Measurements from ENCODE around the gene BORCS8. TPM values are rescaled to one million over a fixed set of nuclear protein-coding genes. Genes with fewer than 3 reads are reported as not detected.
A peak's percentile ranks its signal among the peaks of the same experiment; 100 is the strongest.
"Not testable (repeated sequence)": the region's sequence is repeated elsewhere in the genome, so short reads cannot be mapped to it uniquely, and the experiment has no call there.

The BORCS8 gene
- 9.6 and 11.2 TPM in 2 replicates for total RNA-seq (2014; rRNA removed; shearing (Covaris generic))
- 19.8 and 55.2 TPM in 2 replicates for polyA plus RNA-seq (2014; cell fraction: nucleus; rRNA removed)

DNA sequence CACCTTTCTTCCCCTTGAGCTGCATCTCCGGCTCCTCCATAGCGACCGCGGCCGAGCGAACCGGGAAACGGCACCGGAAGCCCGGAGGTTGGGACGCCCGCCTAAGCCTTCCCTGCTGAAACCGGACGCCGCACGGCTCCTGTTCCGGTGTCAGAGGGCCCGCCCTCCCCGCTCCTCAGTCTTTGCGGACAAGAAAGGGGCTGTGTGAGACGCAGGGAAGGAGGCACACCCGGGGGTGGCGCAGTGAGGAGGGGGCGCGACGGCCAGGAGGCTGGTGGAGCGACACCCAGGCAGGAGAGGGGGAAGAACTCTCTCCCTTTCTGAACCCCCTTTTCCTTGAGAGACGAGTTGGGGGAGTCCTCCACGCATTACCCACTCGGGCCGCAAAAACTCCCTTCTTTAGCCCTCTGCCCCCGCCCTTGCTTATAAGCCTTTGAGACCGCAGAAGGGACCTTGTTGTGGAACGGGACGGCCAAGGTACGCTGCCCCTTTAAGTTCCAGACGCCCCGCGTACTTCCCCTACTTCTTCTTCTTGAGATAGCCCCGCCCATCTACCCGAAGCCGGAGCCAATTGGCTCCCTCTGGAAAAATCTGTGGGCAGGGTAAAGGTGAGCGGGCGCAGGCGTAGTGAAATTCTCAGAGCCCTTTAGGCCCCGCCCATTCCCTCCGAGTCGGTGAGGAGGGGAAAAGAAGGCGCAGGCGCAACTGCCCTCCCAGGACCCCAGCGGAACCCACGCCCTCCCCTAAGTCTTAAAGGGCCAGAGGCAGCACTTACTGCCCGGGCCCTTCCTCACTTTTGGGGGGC, at the start of gene BORCS8, which contains the start of gene RFXANK:
Gene BORCS8, minus strand, starts transcription at position 75 of the 805 bp plus-strand sequence. Its CDS starts 35 bp downstream, at position 40.
Gene RFXANK, plus strand, starts transcription at position 181 of the 805 bp plus-strand sequence. CDS start 1,689 bp downstream, outside the sequence.
- DNase-seq (ENCODE audit: extremely low read depth, low read depth), result peak; percentile 97

DNA sequence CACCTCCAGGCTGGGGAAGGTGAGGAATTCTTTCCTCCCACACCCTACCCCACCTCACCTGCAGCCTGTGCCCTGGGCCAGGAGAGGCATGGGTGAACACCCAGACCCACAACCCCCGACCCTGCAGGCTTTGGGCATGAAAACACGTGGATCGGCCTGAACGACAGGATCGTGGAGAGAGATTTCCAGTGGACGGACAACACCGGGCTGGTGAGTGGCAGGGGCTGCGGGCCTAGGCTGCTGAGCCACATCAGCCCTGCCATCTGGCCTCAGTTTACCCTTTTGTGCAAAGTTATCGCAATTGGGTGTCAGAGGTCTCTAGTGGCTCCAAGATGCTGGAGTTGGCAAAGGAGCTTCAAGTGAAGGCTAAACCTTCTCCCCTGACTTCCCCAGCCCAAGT, 48.5 kb upstream of the BORCS8 start:
- DNase-seq (ENCODE audit: extremely low read depth, low read depth), result no peak

DNA sequence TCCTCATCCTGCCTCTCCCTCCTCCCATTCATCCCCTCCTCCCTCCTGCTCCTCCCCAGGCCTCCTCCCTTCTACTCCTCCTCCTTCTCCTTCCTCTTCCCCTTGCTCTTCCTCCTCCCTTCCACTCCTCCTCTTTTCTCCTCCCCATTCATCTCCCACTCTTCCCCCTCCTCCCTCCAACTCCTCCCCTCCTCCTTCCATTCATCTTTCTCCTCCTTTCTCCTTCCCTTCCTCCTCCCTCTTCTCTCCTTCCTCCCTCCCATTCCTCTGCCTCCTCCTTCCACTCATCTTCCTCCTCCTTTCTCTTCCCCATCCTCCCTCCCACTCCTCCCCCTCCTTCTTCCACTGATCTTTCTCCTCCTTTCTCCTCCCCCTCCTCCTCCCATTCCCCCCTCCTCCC, 47.7 kb upstream of the BORCS8 start:
- no peak for DNase-seq (ENCODE audit: extremely low read depth, low read depth)

DNA sequence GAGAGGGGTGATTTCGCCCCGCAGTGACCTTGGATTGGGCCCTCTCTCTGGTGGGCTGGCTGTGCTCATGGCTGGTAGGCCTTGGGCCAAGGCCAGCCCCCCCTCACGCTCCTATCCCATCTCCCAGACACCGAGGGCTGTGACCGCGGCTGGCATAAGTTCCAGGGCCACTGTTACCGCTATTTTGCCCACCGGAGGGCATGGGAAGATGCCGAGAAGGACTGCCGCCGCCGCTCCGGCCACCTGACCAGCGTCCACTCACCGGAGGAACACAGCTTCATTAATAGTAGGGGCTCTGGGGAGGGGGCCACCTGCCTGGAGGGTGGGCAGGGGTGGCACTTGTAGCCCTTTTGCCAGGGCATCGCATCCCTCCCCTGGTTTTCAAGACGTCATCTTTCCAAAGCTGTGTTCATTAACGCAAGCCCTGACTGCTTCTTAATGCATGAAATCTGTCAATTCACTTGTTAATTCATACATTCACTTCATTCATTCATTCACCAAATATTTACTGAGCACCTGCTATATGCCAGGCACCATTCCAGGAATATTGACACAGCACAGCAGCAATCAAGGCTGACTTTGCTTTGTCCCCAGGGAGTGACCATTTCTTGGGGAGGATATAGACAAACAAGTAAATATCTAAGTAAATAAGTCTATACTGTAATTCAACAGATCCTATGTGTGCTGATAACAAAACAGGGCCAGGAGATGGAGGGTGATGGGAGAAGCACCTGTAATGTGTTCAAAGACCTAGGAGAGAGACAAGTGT, 46.4 kb upstream of the BORCS8 start:
- no peak for DNase-seq (ENCODE audit: extremely low read depth, low read depth)

DNA sequence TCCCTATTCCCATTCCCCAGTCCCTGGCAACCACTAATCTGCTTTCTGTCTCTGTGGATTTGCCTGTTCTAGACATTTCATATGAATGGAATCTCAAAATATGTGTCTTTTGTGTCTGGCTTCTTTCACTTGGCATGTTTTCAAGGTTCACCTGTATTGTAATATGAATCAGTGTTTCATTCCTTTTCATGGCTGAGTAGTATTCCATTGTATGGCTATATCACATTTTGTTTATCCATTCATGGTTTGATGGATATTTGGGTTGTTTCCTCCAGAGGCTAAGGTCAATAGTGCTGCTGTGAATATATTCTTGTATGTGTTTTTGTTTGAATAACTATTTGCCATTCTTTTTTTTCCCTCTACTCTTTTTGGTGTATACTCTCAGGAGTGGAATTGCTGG, 44.2 kb upstream of the BORCS8 start:
- no peak for DNase-seq (ENCODE audit: extremely low read depth, low read depth)

DNA sequence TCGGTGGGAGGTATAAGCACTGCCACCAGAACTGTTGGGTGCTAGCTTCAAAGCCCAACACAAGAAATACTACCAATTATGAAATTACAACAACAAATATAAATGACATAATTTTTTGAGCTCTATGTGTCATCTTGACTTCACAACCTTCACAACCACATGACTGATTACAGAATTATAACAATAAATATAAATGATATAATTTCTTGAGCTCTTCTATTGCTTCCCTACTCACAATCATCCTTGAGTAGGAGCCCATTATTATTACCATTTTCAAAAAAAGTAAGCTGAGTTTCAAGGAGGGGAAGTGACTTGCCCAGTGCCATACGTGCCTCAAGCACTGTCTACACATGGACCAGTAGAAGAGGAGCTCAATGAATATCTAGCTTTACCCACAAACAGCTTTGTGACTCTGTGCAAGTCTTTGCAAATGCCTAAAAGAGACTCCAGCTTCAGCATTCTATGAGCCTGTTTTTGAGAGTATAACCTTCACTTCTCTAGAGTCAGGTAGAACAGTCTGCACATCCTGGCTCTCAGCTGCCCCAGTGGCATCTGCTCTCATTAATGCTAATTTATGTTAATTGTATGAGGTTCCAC, 42.4 kb upstream of the BORCS8 start:
- no peak for DNase-seq (ENCODE audit: extremely low read depth, low read depth)

DNA sequence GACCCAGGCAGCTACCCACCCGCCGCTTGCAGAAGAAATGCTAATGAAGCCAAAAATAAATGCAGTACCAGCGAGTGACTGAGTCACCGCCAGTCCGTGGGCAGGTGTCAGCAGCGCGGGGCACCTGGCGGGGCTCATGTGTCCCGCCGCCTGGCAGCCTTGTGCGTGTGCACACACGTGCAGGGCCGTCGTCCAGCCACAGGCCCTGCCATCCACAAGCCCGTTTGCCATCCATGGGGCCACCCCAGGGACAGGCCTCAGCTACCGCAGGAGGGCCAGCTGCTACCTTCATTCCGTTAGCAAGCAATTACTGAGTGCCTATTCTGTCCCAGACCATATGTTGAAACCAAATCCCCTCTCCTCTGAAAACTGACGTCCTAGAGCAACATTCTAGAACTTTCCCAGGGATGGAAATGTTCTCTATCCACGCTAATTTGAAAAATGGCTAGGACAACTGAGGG, 40.3 kb upstream of the BORCS8 start:
- DNase-seq (ENCODE audit: extremely low read depth, low read depth), result no peak

DNA sequence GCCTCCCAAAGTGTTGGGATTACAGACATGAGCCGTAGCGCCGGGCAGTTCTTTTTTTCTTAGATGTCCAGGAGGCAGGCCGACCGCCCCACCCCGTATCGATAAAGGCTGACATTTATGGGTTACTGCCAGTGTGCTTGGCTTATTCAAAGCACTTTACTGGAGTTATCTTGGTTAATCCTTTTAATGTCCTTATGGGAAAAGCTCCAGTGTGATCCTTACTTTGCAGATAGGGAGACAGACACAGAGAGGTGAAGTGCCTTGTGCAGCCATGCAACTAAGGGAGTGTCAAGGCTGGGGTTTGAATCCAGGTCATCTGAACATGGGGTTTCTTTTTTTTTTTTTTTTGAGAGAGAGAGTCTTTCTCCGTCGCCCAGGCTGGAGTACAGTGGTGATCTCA, 39.0 kb upstream of the BORCS8 start:
- no peak for DNase-seq (ENCODE audit: extremely low read depth, low read depth)

DNA sequence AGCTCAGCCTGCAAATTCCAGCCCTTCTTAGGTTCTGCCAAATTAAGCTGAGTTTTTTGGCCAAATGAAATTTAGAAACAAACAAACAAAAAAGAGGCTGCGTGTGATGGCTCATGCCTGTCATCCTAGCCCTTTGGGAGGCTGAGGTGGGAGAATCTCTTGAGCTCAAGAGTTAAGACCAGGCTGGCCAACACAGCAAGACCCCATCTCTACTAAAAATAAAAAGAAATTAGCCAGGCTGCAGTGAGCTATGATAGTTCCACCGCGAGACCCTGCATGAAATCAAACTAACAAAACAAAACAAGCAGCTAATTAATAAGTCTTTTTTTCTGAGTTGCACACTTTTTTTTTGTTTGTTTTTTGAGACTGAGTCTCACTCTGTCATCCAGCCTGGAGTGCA, 37.7 kb upstream of the BORCS8 start:
- DNase-seq (ENCODE audit: extremely low read depth, low read depth), result no peak

DNA sequence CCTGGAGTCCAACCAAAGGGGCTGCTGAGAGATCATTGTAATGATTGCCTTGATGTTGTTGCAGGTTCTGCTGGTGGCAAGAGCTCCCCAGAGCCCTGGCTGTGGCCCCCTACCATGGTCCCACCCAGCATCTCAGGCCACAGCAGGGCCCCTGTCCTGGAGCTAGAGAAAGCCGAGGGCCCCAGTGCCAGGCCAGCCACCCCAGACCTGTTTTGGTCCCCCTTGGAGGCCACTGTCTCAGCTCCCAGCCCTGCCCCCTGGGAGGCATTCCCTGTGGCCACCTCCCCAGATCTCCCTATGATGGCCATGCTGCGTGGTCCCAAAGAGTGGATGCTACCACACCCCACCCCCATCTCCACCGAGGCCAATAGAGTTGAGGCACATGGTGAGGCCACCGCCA, 35.3 kb upstream of the BORCS8 start:
- no peak for DNase-seq (ENCODE audit: extremely low read depth, low read depth)

DNA sequence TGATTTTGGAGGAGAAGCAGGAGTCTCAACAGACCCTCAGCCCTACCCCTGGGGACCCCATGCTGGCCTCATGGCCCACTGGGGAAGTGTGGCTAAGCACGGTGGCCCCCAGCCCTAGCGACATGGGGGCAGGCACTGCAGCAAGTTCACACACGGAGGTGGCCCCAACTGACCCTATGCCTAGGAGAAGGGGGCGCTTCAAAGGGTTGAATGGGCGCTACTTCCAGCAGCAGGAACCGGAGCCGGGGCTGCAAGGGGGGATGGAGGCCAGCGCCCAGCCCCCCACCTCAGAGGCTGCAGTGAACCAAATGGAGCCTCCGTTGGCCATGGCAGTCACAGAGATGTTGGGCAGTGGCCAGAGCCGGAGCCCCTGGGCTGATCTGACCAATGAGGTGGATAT, 34.7 kb upstream of the BORCS8 start:
- no peak for DNase-seq (ENCODE audit: extremely low read depth, low read depth)

DNA sequence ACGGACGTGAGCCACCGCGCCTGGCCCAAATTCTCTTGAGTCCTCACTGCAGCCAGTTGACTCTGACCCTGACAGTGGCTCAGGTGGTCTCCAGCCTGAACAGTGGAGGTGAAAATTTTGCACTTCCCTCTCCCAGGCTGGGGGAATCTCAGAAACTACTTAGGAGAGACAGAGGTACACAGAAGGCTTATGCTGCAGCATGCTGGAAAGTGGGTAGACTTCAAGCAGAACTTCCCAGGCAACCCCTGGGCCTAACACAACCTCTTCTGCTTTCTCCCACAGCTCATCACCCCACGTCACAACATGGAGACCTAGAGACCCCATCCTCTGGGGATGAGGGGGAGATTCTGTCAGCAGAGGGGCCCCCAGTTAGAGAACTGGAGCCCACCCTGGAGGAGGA, 34.3 kb upstream of the BORCS8 start:
- no peak for DNase-seq (ENCODE audit: extremely low read depth, low read depth)

DNA sequence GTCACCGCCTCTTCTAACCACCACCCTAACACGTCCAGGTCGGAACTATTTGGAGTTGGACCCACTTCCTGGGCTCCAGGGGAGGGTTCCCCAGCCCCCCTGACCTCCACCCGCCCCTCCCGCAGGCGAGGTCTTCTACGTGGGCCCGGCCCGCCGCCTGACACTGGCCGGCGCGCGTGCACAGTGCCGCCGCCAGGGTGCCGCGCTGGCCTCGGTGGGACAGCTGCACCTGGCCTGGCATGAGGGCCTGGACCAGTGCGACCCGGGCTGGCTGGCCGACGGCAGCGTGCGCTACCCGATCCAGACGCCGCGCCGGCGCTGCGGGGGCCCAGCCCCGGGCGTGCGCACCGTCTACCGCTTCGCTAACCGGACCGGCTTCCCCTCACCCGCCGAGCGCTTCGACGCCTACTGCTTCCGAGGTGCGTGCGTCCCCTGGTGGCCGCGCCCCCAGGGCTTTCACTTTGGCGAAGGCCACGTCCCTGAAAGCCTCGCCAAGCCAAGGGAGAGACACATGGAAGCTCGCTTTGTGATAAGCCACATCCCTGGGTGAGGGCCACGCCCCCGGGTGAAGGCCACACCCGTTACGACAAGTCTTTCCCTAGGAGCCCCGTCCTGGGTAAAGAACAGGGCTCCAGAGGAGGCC, 33.0 kb upstream of the BORCS8 start:
- DNase-seq (ENCODE audit: extremely low read depth, low read depth), result peak; percentile 79

DNA sequence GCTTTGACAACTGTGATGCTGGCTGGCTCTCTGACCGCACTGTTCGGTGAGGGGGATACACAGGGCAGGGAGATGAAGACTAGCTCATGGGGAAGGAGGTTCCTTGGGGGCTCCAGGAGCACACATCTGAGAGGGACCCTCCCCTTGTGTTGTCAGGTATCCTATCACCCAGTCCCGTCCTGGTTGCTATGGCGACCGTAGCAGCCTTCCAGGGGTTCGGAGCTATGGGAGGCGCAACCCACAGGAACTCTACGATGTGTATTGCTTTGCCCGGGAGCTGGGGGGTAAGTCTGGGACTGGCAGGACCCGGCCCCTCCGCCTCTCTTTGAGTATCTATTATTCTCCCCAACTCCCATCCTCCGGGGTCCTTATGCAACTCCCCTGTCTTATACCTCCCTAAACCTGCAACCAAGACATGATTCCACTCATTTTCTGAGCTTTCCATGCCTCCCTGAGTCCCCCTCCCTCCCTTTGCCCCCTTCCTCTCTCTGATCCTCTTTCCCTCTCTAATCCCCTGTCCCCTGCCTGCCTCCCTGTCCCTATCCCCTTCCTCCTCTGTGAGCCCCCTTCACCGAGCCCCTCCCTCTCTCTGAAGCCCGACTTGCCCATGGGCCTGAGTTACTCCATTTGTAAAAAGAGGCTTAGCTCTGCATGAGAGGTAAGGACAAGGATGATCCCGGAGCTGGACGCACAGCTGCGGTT, 32.3 kb upstream of the BORCS8 start:
- DNase-seq (ENCODE audit: extremely low read depth, low read depth), result no peak

DNA sequence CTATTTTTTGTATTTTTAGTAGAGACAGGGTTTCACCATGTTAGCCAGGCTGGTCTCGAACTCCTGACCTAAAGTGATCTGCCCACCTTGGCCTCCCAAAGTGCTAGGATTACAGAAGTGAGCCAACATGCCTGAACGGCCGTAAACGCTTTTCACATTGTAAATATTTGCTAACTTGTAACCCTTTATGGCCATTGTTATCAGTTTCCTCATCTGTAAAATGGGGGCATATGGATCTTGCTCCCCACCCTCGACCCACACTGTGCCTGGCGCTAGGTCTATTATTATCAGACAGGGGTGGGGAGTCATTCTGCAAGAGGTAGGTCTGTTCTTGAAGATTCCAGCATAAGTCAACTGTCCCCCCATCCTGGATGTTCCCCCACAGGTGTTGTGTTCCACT, 31.7 kb upstream of the BORCS8 start:
- no peak for DNase-seq (ENCODE audit: extremely low read depth, low read depth)

DNA sequence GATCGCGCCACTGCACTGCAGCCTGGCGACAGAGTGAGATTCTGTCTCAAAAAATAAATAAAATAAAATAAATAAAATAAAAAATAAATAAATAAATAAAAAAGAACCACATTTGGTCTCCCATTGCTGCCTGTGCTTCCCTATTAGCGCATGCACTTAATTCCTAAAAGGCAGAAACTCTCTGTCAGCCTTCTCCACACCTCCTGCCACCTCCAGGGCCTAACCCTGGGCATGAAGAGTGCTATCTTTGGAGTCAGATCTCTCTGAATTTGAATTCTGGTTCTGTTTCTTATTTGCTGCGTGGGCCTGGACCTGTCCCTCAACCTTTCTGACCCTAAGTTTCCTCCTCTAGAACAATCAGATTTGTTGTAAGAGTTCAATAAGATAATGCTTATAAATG, 31.1 kb upstream of the BORCS8 start:
- DNase-seq (ENCODE audit: extremely low read depth, low read depth), result no peak

DNA sequence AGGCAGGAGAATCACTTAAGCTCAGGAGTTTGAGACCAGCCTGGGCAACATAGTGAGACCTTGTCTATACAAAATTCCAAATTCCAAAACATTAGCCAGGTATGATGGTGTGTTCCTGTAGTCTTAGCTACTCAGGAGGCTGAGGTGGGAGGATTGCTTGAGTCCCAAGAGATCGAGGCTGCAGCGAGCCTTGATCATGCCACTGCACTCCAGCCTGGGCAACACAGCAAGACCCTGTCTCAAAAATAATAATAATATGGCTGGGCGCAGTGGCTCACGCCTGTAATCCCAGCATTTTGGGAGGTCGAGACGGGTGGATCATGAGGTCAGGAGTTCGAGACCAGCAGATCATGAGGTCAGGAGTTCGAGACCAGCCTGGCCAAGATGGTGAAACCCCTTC, 29.0 kb upstream of the BORCS8 start:
- not testable (repeated sequence) for DNase-seq (ENCODE audit: extremely low read depth, low read depth)

DNA sequence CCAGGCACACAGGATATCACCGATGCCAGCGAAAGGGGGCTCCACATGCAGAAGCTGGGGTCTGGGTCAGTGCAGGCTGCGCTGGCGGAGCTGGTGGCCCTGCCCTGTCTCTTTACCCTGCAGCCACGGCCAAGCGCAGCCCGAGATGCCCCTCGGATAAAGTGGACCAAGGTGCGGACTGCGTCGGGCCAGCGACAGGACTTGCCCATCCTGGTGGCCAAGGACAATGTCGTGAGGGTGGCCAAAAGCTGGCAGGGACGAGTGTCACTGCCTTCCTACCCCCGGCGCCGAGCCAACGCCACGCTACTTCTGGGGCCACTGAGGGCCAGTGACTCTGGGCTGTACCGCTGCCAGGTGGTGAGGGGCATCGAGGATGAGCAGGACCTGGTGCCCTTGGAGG, 27.0 kb upstream of the BORCS8 start:
- DNase-seq (ENCODE audit: extremely low read depth, low read depth), result no peak

DNA sequence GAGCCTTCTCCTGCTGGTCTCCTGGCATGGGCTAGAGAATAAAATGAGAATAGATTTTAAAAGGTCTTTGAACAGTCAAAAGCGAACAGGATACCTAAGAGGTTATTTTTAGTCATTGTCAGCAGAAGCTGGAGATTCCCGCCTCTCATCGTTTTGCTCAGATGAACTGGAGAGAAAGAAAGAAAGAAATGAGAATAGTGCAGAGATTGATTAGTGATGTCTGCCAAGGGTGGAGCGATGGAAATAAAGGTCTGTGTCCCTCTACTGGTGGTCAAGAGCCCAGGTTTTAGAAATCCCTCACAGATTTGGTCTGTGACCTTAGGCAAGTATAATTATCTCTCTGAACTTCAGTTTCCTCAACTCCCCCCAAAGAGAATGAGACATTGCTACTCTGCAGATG, 25.1 kb upstream of the BORCS8 start:
- DNase-seq (ENCODE audit: extremely low read depth, low read depth), result peak; percentile 23

DNA sequence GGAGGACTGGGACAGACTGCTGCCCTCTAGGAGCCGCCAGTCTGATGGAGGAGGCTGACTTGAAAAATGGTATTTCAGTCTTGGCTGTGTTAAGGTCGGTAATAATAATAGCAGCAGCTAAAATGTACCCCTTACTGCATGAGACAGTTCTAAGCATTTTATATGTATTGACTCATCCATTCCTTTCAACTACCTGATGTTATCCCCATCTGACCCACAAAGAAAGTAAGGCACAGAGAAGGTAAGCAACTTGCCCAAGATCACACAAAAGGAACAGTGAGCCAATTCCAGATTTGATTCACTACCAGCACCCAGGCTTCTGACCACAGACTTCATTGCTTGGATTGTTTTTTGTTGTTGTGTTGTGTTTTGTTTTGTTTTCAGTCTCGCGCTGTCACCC, 23.8 kb upstream of the BORCS8 start:
- DNase-seq (ENCODE audit: extremely low read depth, low read depth), result no peak

Data from NCI-H460 (cell line).